Measurements from ENCODE around the gene PA2G4. TPM values are rescaled to one million over a fixed set of nuclear protein-coding genes. Genes with fewer than 3 reads are reported as not detected.

PA2G4 gene
- polyA plus RNA-seq, 1 donor (not counting 4 experiments of a cell fraction or from before 2014, with no cell fraction given): 480 TPM

DNA sequence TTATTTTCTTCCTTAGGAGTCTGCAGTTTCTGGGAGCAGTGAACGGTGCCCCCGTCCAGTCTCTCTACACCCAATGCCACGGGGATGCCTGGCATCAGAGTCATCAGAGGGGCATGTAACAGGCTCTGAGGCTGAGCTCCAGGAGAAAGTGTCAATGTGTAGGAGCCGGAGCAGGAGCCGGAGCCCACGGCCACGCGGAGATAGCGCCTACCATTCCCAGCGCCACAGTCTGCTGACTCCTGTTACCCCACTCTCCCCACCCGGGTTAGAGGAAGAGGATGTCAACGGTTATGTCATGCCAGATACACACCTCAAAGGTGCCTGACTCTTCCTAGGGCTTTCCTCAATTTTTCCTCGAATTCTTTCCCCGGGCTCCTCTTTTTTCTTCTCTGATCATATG lies 3.3 kb upstream of the PA2G4 start:
- no peak overlapping the region for H3K9ac ChIP-seq (ENCODE audit: control insufficient read depth, extremely low read depth, insufficient read depth, low read length)
- H3K9me3 ChIP-seq (ENCODE audit: control insufficient read depth, low read depth, low read length): no peaks in the 10 kb centered on the region
- dilution Hi-C loops (cut with MboI; ENCODE audit: extremely low pct_ligation_motif_present, low sequenced_read_pairs): no loop called here
- FAIRE-seq (no peak), DNase-seq (ENCODE audit: low read depth, low spot score) (no peak)
- H2AFZ ChIP-seq (ENCODE audit: control insufficient read depth, low read length): no peak overlapping the region
- TF ChIP-seq EZH2 (IDR thresholded peaks at IDR 0.05; ENCODE audit: low read length): no peak
- TF ChIP-seq, protein P1, sequence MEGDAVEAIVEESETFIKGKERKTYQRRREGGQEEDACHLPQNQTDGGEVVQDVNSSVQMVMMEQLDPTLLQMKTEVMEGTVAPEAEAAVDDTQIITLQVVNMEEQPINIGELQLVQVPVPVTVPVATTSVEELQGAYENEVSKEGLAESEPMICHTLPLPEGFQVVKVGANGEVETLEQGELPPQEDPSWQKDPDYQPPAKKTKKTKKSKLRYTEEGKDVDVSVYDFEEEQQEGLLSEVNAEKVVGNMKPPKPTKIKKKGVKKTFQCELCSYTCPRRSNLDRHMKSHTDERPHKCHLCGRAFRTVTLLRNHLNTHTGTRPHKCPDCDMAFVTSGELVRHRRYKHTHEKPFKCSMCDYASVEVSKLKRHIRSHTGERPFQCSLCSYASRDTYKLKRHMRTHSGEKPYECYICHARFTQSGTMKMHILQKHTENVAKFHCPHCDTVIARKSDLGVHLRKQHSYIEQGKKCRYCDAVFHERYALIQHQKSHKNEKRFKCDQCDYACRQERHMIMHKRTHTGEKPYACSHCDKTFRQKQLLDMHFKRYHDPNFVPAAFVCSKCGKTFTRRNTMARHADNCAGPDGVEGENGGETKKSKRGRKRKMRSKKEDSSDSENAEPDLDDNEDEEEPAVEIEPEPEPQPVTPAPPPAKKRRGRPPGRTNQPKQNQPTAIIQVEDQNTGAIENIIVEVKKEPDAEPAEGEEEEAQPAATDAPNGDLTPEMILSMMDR (optimal IDR thresholded peaks at IDR 0.05 in 1 of 3, IDR thresholded peaks at IDR 0.05 in 1 of 3, conservative IDR thresholded peaks at IDR 0.05 in 1 of 3; ENCODE audit: extremely low read depth in 1 of 3, insufficient read depth in 2 of 3, low read length in 3 of 3): no peak
- peaks cover 17% of the 10 kb centered on the region for H3K79me2 ChIP-seq (ENCODE audit: control insufficient read depth, insufficient read depth, low read length)
- no peak overlapping the region for H3K27ac ChIP-seq (ENCODE audit: control insufficient read depth, insufficient read depth, low read length)
- H3K36me3 ChIP-seq (ENCODE audit: control insufficient read depth in 2 of 2, extremely low read depth in 1 of 2, insufficient read depth in 2 of 2, low read length in 2 of 2): peaks cover 5 to 14% of the 10 kb centered on the region in 2 experiments
- H3K4me2 ChIP-seq (ENCODE audit: control insufficient read depth, extremely low read depth, insufficient read depth, low read depth, low read length): no peak overlapping the region
- H3K4me1 ChIP-seq (ENCODE audit: control insufficient read depth, extremely low read depth, insufficient read depth, low read length): peaks cover 14% of the 10 kb centered on the region
- H3K4me3 ChIP-seq (ENCODE audit: control insufficient read depth in 2 of 3, extremely low read depth in 1 of 3, insufficient read depth in 2 of 3, low read depth in 1 of 3, low read length in 3 of 3): no peak overlapping the region
- H3K9me1 ChIP-seq (ENCODE audit: control insufficient read depth, extremely low read depth, insufficient read depth, low read length): no peaks in the 10 kb centered on the region
- peaks cover under 1% of the 10 kb centered on the region for H4K20me1 ChIP-seq (ENCODE audit: control insufficient read depth, extremely low read depth, insufficient read depth, low read length)
- H3K27me3 ChIP-seq (ENCODE audit: control insufficient read depth, extremely low read depth, insufficient read depth, low read length): no peaks in the 10 kb centered on the region

DNA sequence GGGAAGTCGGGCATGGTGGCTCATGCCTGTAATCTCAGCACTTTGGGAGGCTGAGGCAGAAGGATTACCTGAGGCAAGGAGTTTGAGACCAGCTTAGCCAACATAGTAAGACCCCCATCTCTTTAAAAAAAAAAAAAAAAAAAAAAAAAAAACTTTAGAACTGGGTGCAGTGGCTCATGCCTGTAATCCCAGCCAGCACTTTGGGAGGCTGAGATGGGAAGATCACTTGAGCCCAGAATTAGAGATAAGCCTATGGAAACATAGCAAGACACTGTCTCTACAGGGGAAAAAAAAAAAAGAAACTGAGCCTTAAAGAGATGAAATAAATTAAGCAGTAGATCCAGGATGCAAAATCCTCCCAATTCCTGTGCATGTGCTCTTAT lies 1.7 kb upstream of the PA2G4 start:
- H3K36me3 ChIP-seq (ENCODE audit: control insufficient read depth in 2 of 2, extremely low read depth in 1 of 2, insufficient read depth in 2 of 2, low read length in 2 of 2): peaks cover 12 to 15% of the 10 kb centered on the region in 2 experiments

More for the DNA sequence above, 1.7 kb upstream of the PA2G4 start:
- Histone ChIP-seq H3K9me1 (ENCODE audit: control insufficient read depth, extremely low read depth, insufficient read depth, low read length) (no peaks in the 10 kb centered on the region), H3K27me3 (ENCODE audit: control insufficient read depth, extremely low read depth, insufficient read depth, low read length) (no peaks in the 10 kb centered on the region), H3K27ac (ENCODE audit: control insufficient read depth, insufficient read depth, low read length) (no peak overlapping the region), H3K9me3 (ENCODE audit: control insufficient read depth, low read depth, low read length) (no peaks in the 10 kb centered on the region), H3K9ac (ENCODE audit: control insufficient read depth, extremely low read depth, insufficient read depth, low read length) (no peak overlapping the region), H3K4me3 (ENCODE audit: control insufficient read depth in 2 of 3, extremely low read depth in 1 of 3, insufficient read depth in 2 of 3, low read depth in 1 of 3, low read length in 3 of 3) (no peak overlapping the region), H3K4me2 (ENCODE audit: control insufficient read depth, extremely low read depth, insufficient read depth, low read depth, low read length) (no peak overlapping the region), H2AFZ (ENCODE audit: control insufficient read depth, low read length) (no peak overlapping the region), H3K4me1 (ENCODE audit: control insufficient read depth, extremely low read depth, insufficient read depth, low read length) (peaks cover 21% of the 10 kb centered on the region), H4K20me1 (ENCODE audit: control insufficient read depth, extremely low read depth, insufficient read depth, low read length) (peaks cover 6% of the 10 kb centered on the region), H3K79me2 (ENCODE audit: control insufficient read depth, insufficient read depth, low read length) (peaks cover 33% of the 10 kb centered on the region)
- no peak for FAIRE-seq
- dilution Hi-C loops (cut with MboI; ENCODE audit: extremely low pct_ligation_motif_present, low sequenced_read_pairs): no loop called here
- no peak for DNase-seq (ENCODE audit: low read depth, low spot score)
- TF ChIP-seq, protein P1 (optimal IDR thresholded peaks at IDR 0.05 in 1 of 3, IDR thresholded peaks at IDR 0.05 in 1 of 3, conservative IDR thresholded peaks at IDR 0.05 in 1 of 3; ENCODE audit: extremely low read depth in 1 of 3, insufficient read depth in 2 of 3, low read length in 3 of 3): no peak
- TF ChIP-seq EZH2 (IDR thresholded peaks at IDR 0.05; ENCODE audit: low read length): no peak

Data from keratinocyte (primary cell).